SK-N-MC (cell line): ENCODE measurements around the gene CIAO3.

Source experiments
- EZH2 ChIP-seq: fragments of 200-600 bp; sonication (generic); IDR thresholded peaks from one replicate; pipeline ENCODE4 v1.6.1; 2017; ENCODE audit warnings: antibody characterized with exemption
- FOXP2 ChIP-seq: optimal IDR thresholded peaks from 2 replicates; pipeline ENCODE3; 2011; ENCODE audit warnings: mild to moderate bottlenecking, moderate library complexity; ENCODE audit not compliant: insufficient read depth; ENCODE audit errors: extremely low read length, control extremely low read depth
- POLR2AphosphoS5 ChIP-seq: IDR thresholded peaks from 2 replicates; pipeline ENCODE4 v1.6.1; 2012; ENCODE audit warnings: mild to moderate bottlenecking, low read depth, low read length, borderline replicate concordance

- TF ChIP-seq POLR2AphosphoS5 (no peak), EZH2 (no peak), FOXP2 (no peak)
Observed at GRCh38 chr16:766820-767640, 26.2 kb upstream of the CIAO3 start.
